GM21529 (cell line): ENCODE results near the gene IL16.

Experiments
- ATAC-seq: cut with Tn5 transposase; IDR thresholded peaks from one replicate; pipeline ENCODE4 v1.9.1; 2021; ENCODE audit not compliant: unreplicated experiment

The IL16 gene

GRCh38 chr15:81273200-81273599 is 76.5 kb downstream of the IL16 start:
- ATAC-seq = no peak

- ATAC-seq = no peak
These were observed 77.2 kb downstream of the IL16 start for GRCh38 chr15:81273855-81274254.

GRCh38 chr15:81274255-81274654 is 77.6 kb downstream of the IL16 start:
- no peak for ATAC-seq

- ATAC-seq = peak; percentile 86
These were observed 78.4 kb downstream of the IL16 start for GRCh38 chr15:81274931-81275707.

GRCh38 chr15:81275711-81276392 is 79.2 kb downstream of the IL16 start:
- ATAC-seq = no peak

- no peak for ATAC-seq
These were observed 80.3 kb downstream of the IL16 start for GRCh38 chr15:81276967-81277366.

- ATAC-seq = no peak
These were observed 81.2 kb downstream of the IL16 start for GRCh38 chr15:81277851-81278250.

GRCh38 chr15:81278306-81279029 is 81.8 kb downstream of the IL16 start:
- ATAC-seq = no peak

- no peak for ATAC-seq
These were observed 83.2 kb downstream of the IL16 start for GRCh38 chr15:81279621-81280485.

- no peak for ATAC-seq
These were observed 84.2 kb downstream of the IL16 start for GRCh38 chr15:81280696-81281455.

- ATAC-seq = no peak
These were observed 84.7 kb downstream of the IL16 start for GRCh38 chr15:81281456-81281735.

GRCh38 chr15:81281766-81282605 is 85.3 kb downstream of the IL16 start:
- ATAC-seq = no peak

- no peak for ATAC-seq
These were observed 85.9 kb downstream of the IL16 start for GRCh38 chr15:81282606-81282895.

- no peak for ATAC-seq
These were observed 86.2 kb downstream of the IL16 start for GRCh38 chr15:81282911-81283310.

- peak; percentile 61 for ATAC-seq
These were observed 87.8 kb downstream of the IL16 start for GRCh38 chr15:81284256-81285031.

GRCh38 chr15:81285461-81285860 is 88.8 kb downstream of the IL16 start:
- ATAC-seq = no peak

- no peak for ATAC-seq
These were observed 90.0 kb downstream of the IL16 start for GRCh38 chr15:81286621-81287121.

- no peak for ATAC-seq
These were observed 91.4 kb downstream of the IL16 start for GRCh38 chr15:81288040-81288439.

- no peak for ATAC-seq
These were observed 91.9 kb downstream of the IL16 start for GRCh38 chr15:81288616-81289015.
